Liver (tissue), 9 donors: ENCODE data around the gene HSD17B7. TPM values are rescaled to one million over a fixed set of nuclear protein-coding genes. Genes with fewer than 3 reads are reported as not detected.
"Not testable (repeated sequence)": the region's sequence is repeated elsewhere in the genome, so short reads cannot be mapped to it uniquely, and the experiment has no call there.

Experiments used
- DNase-seq: peaks from one replicate; pipeline ENCODE4 v3.0.0-alpha.2; 2017; ENCODE audit warnings: low spot score
- H3K27ac ChIP-seq, 2 donors: one replicate each; pipeline ENCODE4 v1.7.0; 2013; ENCODE audit warnings: inconsistent platforms in 2 of 2, low read length in 2 of 2, control low read depth in 1 of 2, low read depth in 1 of 2, mild to moderate bottlenecking in 1 of 2
- H3K27me3 ChIP-seq, 4 donors: one replicate each; pipeline versions ENCODE4 v1.6.1 to v1.7.0; 2013; ENCODE audit warnings: low read length in 3 of 4, inconsistent platforms in 1 of 4, mild to moderate bottlenecking in 1 of 4, moderate library complexity in 1 of 4; ENCODE audit not compliant: control insufficient read depth in 4 of 4, insufficient read depth in 4 of 4
- H3K36me3 ChIP-seq, 4 donors: one replicate each; pipeline versions ENCODE4 v1.6.1 to v1.7.0; 2013; ENCODE audit warnings: low read length in 3 of 4, mild to moderate bottlenecking in 3 of 4, low read depth in 1 of 4, moderate library complexity in 1 of 4; ENCODE audit not compliant: control insufficient read depth in 4 of 4, insufficient read depth in 3 of 4
- H3K4me1 ChIP-seq, 4 donors: one replicate each; pipeline versions ENCODE4 v1.6.1 to v1.7.0; 2013; ENCODE audit warnings: low read length in 3 of 4, mild to moderate bottlenecking in 3 of 4, moderate library complexity in 1 of 4; ENCODE audit not compliant: control insufficient read depth in 4 of 4, insufficient read depth in 4 of 4
- H3K4me3 ChIP-seq, 3 donors: one replicate each; pipeline versions ENCODE4 v1.6.1 to v1.7.0; 2013; ENCODE audit warnings: low read length in 3 of 3, control low read depth in 1 of 3, low read depth in 1 of 3, mild to moderate bottlenecking in 1 of 3
- H3K9ac ChIP-seq, 2 donors: one replicate each; pipeline ENCODE4 v1.7.0; 2013; ENCODE audit warnings: low read length in 2 of 2, mild to moderate bottlenecking in 2 of 2, moderate library complexity in 2 of 2, control low read depth in 1 of 2, low read depth in 1 of 2
- H3K9me3 ChIP-seq, 4 donors: one replicate each; pipeline versions ENCODE4 v1.6.1 to v1.7.0; 2013; ENCODE audit warnings: low read length in 3 of 4; ENCODE audit not compliant: control insufficient read depth in 4 of 4
- CTCF ChIP-seq: fragments of 150-350 bp; IDR thresholded peaks from 2 replicates; pipeline ENCODE4 v1.5.1; 2017; ENCODE audit warnings: improper control_type of control experiment, low read depth, low read length; ENCODE audit not compliant: missing input control
- EGR1 ChIP-seq, 2 donors: IDR thresholded peaks; 2 replicates each; pipeline ENCODE4 v1.6.1; 2016 to 2018; ENCODE audit warnings: antibody characterized with exemption in 2 of 2, low read depth in 2 of 2
- FOXA1 ChIP-seq: IDR thresholded peaks from 2 replicates; pipeline ENCODE4 v1.6.1; 2016; ENCODE audit warnings: antibody characterized with exemption
- FOXA2 ChIP-seq: IDR thresholded peaks from 2 replicates; pipeline ENCODE4 v1.6.1; 2016; ENCODE audit warnings: antibody characterized with exemption
- GABPA ChIP-seq, 2 donors: IDR thresholded peaks in 1 of 2; conservative IDR thresholded peaks in 1 of 2; 2 replicates each; pipeline ENCODE4 v1.6.1; 2016; ENCODE audit warnings: antibody characterized with exemption in 2 of 2, mild to moderate bottlenecking in 1 of 2, moderate library complexity in 1 of 2
- HNF4A ChIP-seq, 2 donors: conservative IDR thresholded peaks; 2 replicates each; pipeline ENCODE4 v1.6.1; 2016; ENCODE audit warnings: antibody characterized with exemption in 2 of 2, mild to moderate bottlenecking in 2 of 2
- HNF4G ChIP-seq: IDR thresholded peaks from 2 replicates; pipeline ENCODE4 v1.6.1; 2016; ENCODE audit warnings: antibody characterized with exemption
- JUND ChIP-seq, 2 donors: IDR thresholded peaks; 2 replicates each; pipeline ENCODE4 v1.6.1; 2016; ENCODE audit warnings: antibody characterized with exemption in 2 of 2
- MAX ChIP-seq: IDR thresholded peaks from 2 replicates; pipeline ENCODE4 v1.6.1; 2016; ENCODE audit warnings: antibody characterized with exemption
- NR2F2 ChIP-seq: IDR thresholded peaks from 2 replicates; pipeline ENCODE4 v1.6.1; 2016; ENCODE audit warnings: antibody characterized with exemption
- RAD21 ChIP-seq, 2 donors: IDR thresholded peaks; 2 replicates each; pipeline ENCODE4 v1.6.1; 2016; ENCODE audit warnings: antibody characterized with exemption in 2 of 2, mild to moderate bottlenecking in 2 of 2
- REST ChIP-seq: IDR thresholded peaks from 2 replicates; pipeline ENCODE4 v1.6.1; 2016; ENCODE audit warnings: antibody characterized with exemption, mild to moderate bottlenecking
- RXRA ChIP-seq, 2 donors: IDR thresholded peaks; 2 replicates each; pipeline ENCODE4 v1.6.1; 2017 to 2018; ENCODE audit warnings: antibody characterized with exemption in 2 of 2, mild to moderate bottlenecking in 1 of 2
- SP1 ChIP-seq: IDR thresholded peaks from 2 replicates; pipeline ENCODE4 v1.6.1; 2018; ENCODE audit warnings: antibody characterized with exemption, mild to moderate bottlenecking
- TAF1 ChIP-seq: conservative IDR thresholded peaks from 2 replicates; pipeline ENCODE4 v1.6.1; 2016; ENCODE audit warnings: antibody characterized with exemption, mild to moderate bottlenecking
- YY1 ChIP-seq: IDR thresholded peaks from 2 replicates; pipeline ENCODE4 v1.6.1; 2016; ENCODE audit warnings: antibody characterized with exemption, mild to moderate bottlenecking
- WGBS: extraction: QIAGEN DNeasy Blood & Tissue Kit; methylation state at CpG from one replicate; pipeline ENCODE4 v1.1.7; 2013; 5-methylcytosine and 5-hydroxymethylcytosine counted together
- polyA plus RNA-seq, 2 donors: library from polyadenylated mRNA; stranded (reverse) in 1 of 2; unstranded in 1 of 2; fragments of 200-250 nt in 1 of 2; fragments of >200 nt in 1 of 2; fragmentation: Nextera tagmentation in 1 of 2; extraction: Ambion mirVana in 1 of 2; gene quantifications; one replicate each; pipeline versions ENCODE4 v1.2.1 to v1.2.3, GENCODE V29; 2013 to 2015
- total RNA-seq, 2 donors: library from RNA; depleted of rRNA; stranded (reverse); fragments of >200 nt; gene quantifications; one replicate each; pipeline ENCODE4 v1.2.3, GENCODE V29; 2014
- TF ChIP-seq, protein P1 (sequence below): IDR thresholded peaks from 2 replicates; pipeline ENCODE4 v1.6.1; 2016; ENCODE audit warnings: antibody characterized with exemption
- TF ChIP-seq, protein P2 (sequence below): IDR thresholded peaks from 2 replicates; pipeline ENCODE4 v1.6.1; 2016; ENCODE audit warnings: antibody characterized with exemption
- donor health status: healthy.
- donor health status: healthy.
- donor health status: healthy.
- donor health status: healthy.
- donor health status: healthy.

HSD17B7 gene
- total and polyA plus RNA-seq, 4 donors: 22.9 to 115 (median 43.5) TPM

DNA sequence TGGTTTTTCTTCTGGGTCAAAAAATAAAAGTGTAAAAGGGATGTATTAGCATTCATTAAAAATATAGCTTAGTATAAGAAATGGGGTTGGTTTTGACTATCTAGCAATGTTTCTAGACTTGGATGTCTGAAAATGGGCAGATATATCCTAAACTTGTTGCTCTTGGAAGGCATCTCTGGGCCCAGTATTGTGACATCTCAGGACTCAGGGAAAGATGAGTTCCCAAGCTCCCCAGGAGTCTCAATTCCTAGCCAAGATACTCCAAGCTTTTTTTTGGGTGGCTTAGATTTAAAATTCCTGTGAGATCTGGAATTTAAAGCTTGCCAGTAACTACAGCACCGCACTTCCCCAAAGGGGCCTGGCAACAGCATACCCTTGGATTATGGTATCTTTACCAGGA is 11.5 kb upstream of the HSD17B7 start (continued):
- TF ChIP-seq NR2F2 (no peak), HNF4G (no peak), GABPA (IDR thresholded peaks at IDR 0.05 in 1 of 2, conservative IDR thresholded peaks at IDR 0.05 in 1 of 2) (no peak), FOXA1 (no peak), JUND (IDR thresholded peaks at IDR 0.05) (no peak)

DNA sequence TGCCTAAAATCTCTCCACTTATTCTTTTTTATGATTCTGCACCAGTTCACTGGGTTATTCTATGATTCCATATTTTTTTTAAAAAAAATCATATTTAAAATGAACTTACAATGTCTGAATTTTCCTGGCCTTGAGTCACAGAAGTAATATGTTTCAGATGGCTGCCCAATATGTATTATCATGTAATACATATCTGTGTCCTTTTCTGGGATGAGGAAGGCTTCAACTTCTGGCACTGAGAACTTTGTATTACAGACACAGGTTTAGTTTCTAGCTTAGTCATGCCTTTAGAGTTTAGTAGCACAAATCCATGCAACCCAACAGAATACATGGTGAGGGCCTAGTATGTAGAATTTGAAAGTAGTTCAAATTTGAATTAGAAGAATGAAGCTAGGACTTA is 7.8 kb upstream of the HSD17B7 start:
- Histone ChIP-seq H3K27ac (no peak overlapping the region), H3K4me1 (peaks cover 0 to 2% (median 0%) of the 10 kb centered on the region in 4 donors), H3K9ac (no peak overlapping the region), H3K9me3 (no peaks in the 10 kb centered on the region), H3K27me3 (no peaks in the 10 kb centered on the region), H3K4me3 (no peak overlapping the region), H3K36me3 (no peaks in the 10 kb centered on the region)
- DNase-seq: no peak
- no peak for TF ChIP-seq NR2F2
- no peak for TF ChIP-seq JUND (IDR thresholded peaks at IDR 0.05)
- TF ChIP-seq FOXA1: no peak
- TF ChIP-seq GABPA (IDR thresholded peaks at IDR 0.05 in 1 of 2, conservative IDR thresholded peaks at IDR 0.05 in 1 of 2): no peak
- no peak for TF ChIP-seq HNF4A (conservative IDR thresholded peaks at IDR 0.05)
- TF ChIP-seq EGR1 (IDR thresholded peaks at IDR 0.05; ENCODE audit: low read depth in 2 of 2): no peak
- no peak for TF ChIP-seq RXRA (IDR thresholded peaks at IDR 0.05)
- TF ChIP-seq, protein P1, sequence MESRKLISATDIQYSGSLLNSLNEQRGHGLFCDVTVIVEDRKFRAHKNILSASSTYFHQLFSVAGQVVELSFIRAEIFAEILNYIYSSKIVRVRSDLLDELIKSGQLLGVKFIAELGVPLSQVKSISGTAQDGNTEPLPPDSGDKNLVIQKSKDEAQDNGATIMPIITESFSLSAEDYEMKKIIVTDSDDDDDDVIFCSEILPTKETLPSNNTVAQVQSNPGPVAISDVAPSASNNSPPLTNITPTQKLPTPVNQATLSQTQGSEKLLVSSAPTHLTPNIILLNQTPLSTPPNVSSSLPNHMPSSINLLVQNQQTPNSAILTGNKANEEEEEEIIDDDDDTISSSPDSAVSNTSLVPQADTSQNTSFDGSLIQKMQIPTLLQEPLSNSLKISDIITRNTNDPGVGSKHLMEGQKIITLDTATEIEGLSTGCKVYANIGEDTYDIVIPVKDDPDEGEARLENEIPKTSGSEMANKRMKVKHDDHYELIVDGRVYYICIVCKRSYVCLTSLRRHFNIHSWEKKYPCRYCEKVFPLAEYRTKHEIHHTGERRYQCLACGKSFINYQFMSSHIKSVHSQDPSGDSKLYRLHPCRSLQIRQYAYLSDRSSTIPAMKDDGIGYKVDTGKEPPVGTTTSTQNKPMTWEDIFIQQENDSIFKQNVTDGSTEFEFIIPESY: no peak
- TF ChIP-seq RAD21 (IDR thresholded peaks at IDR 0.05): no peak
- TF ChIP-seq HNF4G: no peak
- no peak for TF ChIP-seq FOXA2
- no peak for TF ChIP-seq MAX
- TF ChIP-seq YY1: no peak
- TF ChIP-seq, protein P2, sequence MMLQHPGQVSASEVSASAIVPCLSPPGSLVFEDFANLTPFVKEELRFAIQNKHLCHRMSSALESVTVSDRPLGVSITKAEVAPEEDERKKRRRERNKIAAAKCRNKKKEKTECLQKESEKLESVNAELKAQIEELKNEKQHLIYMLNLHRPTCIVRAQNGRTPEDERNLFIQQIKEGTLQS: no peak
- TF ChIP-seq SP1: no peak
- no peak for TF ChIP-seq CTCF
- no peak for TF ChIP-seq TAF1
- no peak for TF ChIP-seq REST

GRCh38 chr1:162784926-162785325 is 5.6 kb upstream of the HSD17B7 start:
- not testable (repeated sequence) for DNase-seq, H3K27me3 ChIP-seq, H3K9ac ChIP-seq, H3K9me3 ChIP-seq, H3K4me3 ChIP-seq, H3K36me3 ChIP-seq, H3K4me1 ChIP-seq
- 29% methylated on average over 1 of the region's 1 CpG for WGBS
- H3K27ac ChIP-seq: peak overlapping the region in 1 of 2 donors; percentile 50

DNA sequence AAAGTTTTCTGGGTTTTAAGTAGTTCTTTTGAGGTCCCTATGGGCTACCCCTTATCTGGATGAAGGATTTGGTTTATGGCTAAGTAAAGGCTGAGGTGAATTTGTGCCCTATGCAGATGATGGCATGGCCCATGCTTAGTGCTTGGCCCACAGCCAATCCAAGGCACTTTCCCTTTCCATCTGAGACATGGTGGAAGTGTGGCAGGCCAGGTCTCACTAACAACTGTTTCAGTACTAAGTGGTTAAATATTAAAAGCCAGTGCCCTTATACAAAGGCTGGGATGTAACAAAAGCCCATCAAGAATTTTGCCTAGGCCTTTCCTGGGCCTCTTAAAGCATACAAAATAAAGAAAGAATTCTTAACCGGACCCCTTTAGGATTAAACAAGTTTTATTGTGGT is 1.7 kb upstream of the HSD17B7 start:
- not testable (repeated sequence) for H3K9ac ChIP-seq, H3K27me3 ChIP-seq, H3K9me3 ChIP-seq, H3K36me3 ChIP-seq, H3K4me3 ChIP-seq, H3K4me1 ChIP-seq
- WGBS: 69% methylated on average over 1 of the region's 1 CpG
- peak; percentile 36 for DNase-seq
- peak overlapping the region; percentile 60 to 95 for H3K27ac ChIP-seq
